SK-N-SH (cell line): Measurements from ENCODE around the gene S1PR3. TPM values are rescaled to one million over a fixed set of nuclear protein-coding genes. Genes with fewer than 3 reads are reported as not detected.

Experiments used
- CTCF ChIA-PET: fragments of 300-600, 350-600 bp; formaldehyde crosslinking; extraction: SDS; loops from one replicate; lab custom pipeline; 2021; lab: Yijun Ruan, JAX
- POLR2A ChIA-PET: fragments of 350-600 bp; sonication (Branson Sonifier 250); formaldehyde crosslinking; extraction: SDS; loops from one replicate; lab custom pipeline; 2020; ENCODE audit warnings: antibody characterized with exemption, inconsistent platforms; lab: Yijun Ruan, JAX
- DNase-seq: peaks from one replicate; pipeline ENCODE4 v3.0.0; 2012
- H2AFZ ChIP-seq: fragments of 200-600 bp; sonication (generic); 2 replicates; pipeline ENCODE4 v1.8.1; 2016; ENCODE audit warnings: antibody characterized with exemption, mild to moderate bottlenecking, low read depth
- H3F3A ChIP-seq: fragments of 200-600 bp; sonication (generic); replicated peaks from 2 replicates; pipeline ENCODE3; 2016; ENCODE audit warnings: antibody characterized with exemption, mild to moderate bottlenecking; ENCODE audit not compliant: insufficient read depth
- H3K27ac ChIP-seq, 2 experiments: fragments of 200-500 bp in 1 of 2; fragments of 200-600 bp in 1 of 2; sonication (Bioruptor generic) in 1 of 2; sonication (generic), shearing (Covaris generic) in 1 of 2; 2 replicates each; pipeline versions ENCODE4 v1.5.1 to v1.6.1; 2014 to 2016; ENCODE audit warnings: low read depth in 2 of 2, inconsistent platforms in 1 of 2, low read length in 1 of 2, mild to moderate bottlenecking in 1 of 2, mixed read lengths in 1 of 2
- H3K27me3 ChIP-seq: fragments of 200-600 bp; sonication (generic), shearing (Covaris generic); 2 replicates; pipeline ENCODE4 v1.6.1; 2016; ENCODE audit warnings: mixed run types; ENCODE audit not compliant: insufficient read depth
- H3K36me3 ChIP-seq, 2 experiments: fragments of 200-500 bp in 1 of 2; fragments of 200-600 bp in 1 of 2; sonication (Bioruptor generic) in 1 of 2; sonication (generic) in 1 of 2; replicated peaks in 1 of 2; 2 replicates each; pipeline versions ENCODE3 to v1.5.1; 2014 to 2016; ENCODE audit warnings: low read length in 1 of 2, mild to moderate bottlenecking in 1 of 2; ENCODE audit not compliant: insufficient read depth in 2 of 2, control insufficient read depth in 1 of 2
- H3K4me1 ChIP-seq, 2 experiments: fragments of 200-500 bp in 1 of 2; fragments of 200-600 bp in 1 of 2; sonication (Bioruptor generic) in 1 of 2; sonication (generic), shearing (Covaris generic) in 1 of 2; 2 replicates each; pipeline versions ENCODE4 v1.5.1 to v1.6.1; 2014 to 2016; ENCODE audit warnings: low read depth in 1 of 2, low read length in 1 of 2, mixed run types in 1 of 2; ENCODE audit not compliant: insufficient read depth in 2 of 2, control insufficient read depth in 1 of 2
- H3K4me2 ChIP-seq: fragments of 200-600 bp; sonication (generic), shearing (Covaris generic); 2 replicates; pipeline ENCODE4 v1.6.1; 2017; ENCODE audit warnings: mixed run types
- H3K4me3 ChIP-seq, 2 experiments: fragments of 200-500 bp in 1 of 2; fragments of 200-600 bp in 1 of 2; sonication (Bioruptor generic) in 1 of 2; sonication (generic), shearing (Covaris generic) in 1 of 2; 2 replicates each; pipeline versions ENCODE4 v1.5.1 to v1.8.1; 2014 to 2016; ENCODE audit warnings: low read depth in 2 of 2, inconsistent platforms in 1 of 2, low read length in 1 of 2, mild to moderate bottlenecking in 1 of 2, mixed read lengths in 1 of 2, moderate library complexity in 1 of 2
- H3K79me2 ChIP-seq: fragments of 200-600 bp; sonication (generic); 2 replicates; pipeline ENCODE4 v1.8.1; 2017; ENCODE audit warnings: mild to moderate bottlenecking; ENCODE audit not compliant: insufficient read depth
- H3K9ac ChIP-seq: fragments of 200-600 bp; sonication (generic); 2 replicates; pipeline ENCODE4 v1.6.1; 2017; ENCODE audit warnings: mixed run types
- H3K9me2 ChIP-seq: fragments of 200-600 bp; sonication (generic); 2 replicates; pipeline ENCODE4 v1.6.1; 2017; ENCODE audit warnings: mixed run types
- H3K9me3 ChIP-seq: fragments of 200-600 bp; sonication (generic); 2 replicates; pipeline ENCODE4 v1.6.1; 2017; ENCODE audit warnings: mixed run types, mild to moderate bottlenecking, moderate library complexity
- H4K20me1 ChIP-seq: fragments of 200-600 bp; sonication (generic); 2 replicates; pipeline ENCODE4 v1.6.1; 2017; ENCODE audit warnings: mild to moderate bottlenecking, mixed run types; ENCODE audit not compliant: insufficient read depth
- ELF1 ChIP-seq: IDR thresholded peaks from 2 replicates; pipeline ENCODE4 v1.4.0; 2012
- EZH2phosphoT487 ChIP-seq: fragments of 200-600 bp; sonication (generic); IDR thresholded peaks from 2 replicates; pipeline ENCODE4 v1.6.1; 2017; ENCODE audit warnings: low read depth, mixed run types, mild to moderate bottlenecking, antibody characterized with exemption, moderate library complexity, borderline replicate concordance
- GABPA ChIP-seq: IDR thresholded peaks from 2 replicates; pipeline ENCODE4 v1.4.0; 2012; ENCODE audit warnings: low read depth, mild to moderate bottlenecking
- JUND ChIP-seq: IDR thresholded peaks from 2 replicates; pipeline ENCODE4 v1.4.0; 2012
- MEF2A ChIP-seq: IDR thresholded peaks from 2 replicates; pipeline ENCODE4 v1.4.0; 2012; ENCODE audit warnings: low read depth, borderline replicate concordance
- MXI1 ChIP-seq: IDR thresholded peaks from 2 replicates; pipeline ENCODE4 v1.6.1; 2012; ENCODE audit warnings: mild to moderate bottlenecking, low read depth, low read length, improper control_type of control experiment
- NFIC ChIP-seq: IDR thresholded peaks from 2 replicates; pipeline ENCODE4 v1.4.0; 2012; ENCODE audit warnings: borderline replicate concordance
- NRF1 ChIP-seq: IDR thresholded peaks from 2 replicates; pipeline ENCODE4 v1.6.1; 2012; ENCODE audit warnings: low read depth, mild to moderate bottlenecking, low read length
- RAD21 ChIP-seq: IDR thresholded peaks from 2 replicates; pipeline ENCODE4 v1.6.1; 2012; ENCODE audit warnings: mild to moderate bottlenecking, low read length
- RFX5 ChIP-seq: IDR thresholded peaks from 2 replicates; pipeline ENCODE4 v1.6.1; 2012; ENCODE audit warnings: mild to moderate bottlenecking, improper control_type of control experiment, low read length
- RXRA ChIP-seq: IDR thresholded peaks from 2 replicates; pipeline ENCODE4 v1.4.0; 2012; ENCODE audit warnings: low read depth, mild to moderate bottlenecking, borderline replicate concordance
- SIN3A ChIP-seq: IDR thresholded peaks from 2 replicates; pipeline ENCODE4 v1.6.1; 2012; ENCODE audit warnings: low read depth, mild to moderate bottlenecking, low read length, moderate library complexity, borderline replicate concordance
- TAF1 ChIP-seq: IDR thresholded peaks from 2 replicates; pipeline ENCODE4 v1.6.1; 2012; ENCODE audit warnings: low read depth, mild to moderate bottlenecking, low read length, moderate library complexity, borderline replicate concordance
- TCF12 ChIP-seq: IDR thresholded peaks from 2 replicates; pipeline ENCODE4 v1.4.0; 2012
- TEAD4 ChIP-seq: IDR thresholded peaks from 2 replicates; pipeline ENCODE4 v1.4.0; 2012; ENCODE audit warnings: mild to moderate bottlenecking, borderline replicate concordance; ENCODE audit not compliant: insufficient read depth
- WGBS: methylation state at CpG from one replicate; pipeline ENCODE4 v1.1.6; 2017; ENCODE audit warnings: low lambda C conversion rate; 5-methylcytosine and 5-hydroxymethylcytosine counted together
- polyA plus RNA-seq, 3 experiments: library from polyadenylated mRNA; depleted of rRNA; stranded (reverse); fragments of >200 nt; gene quantifications; 2 replicates each; pipeline ENCODE4 v1.2.3, GENCODE V29; 2012
- TF ChIP-seq, protein P1 (sequence below): fragments of 150-350 bp; IDR thresholded peaks from 2 replicates; pipeline ENCODE4 v1.6.1; 2016; ENCODE audit warnings: mild to moderate bottlenecking, low read depth, low read length
- TF ChIP-seq, protein P2 (sequence below): IDR thresholded peaks from 2 replicates; pipeline ENCODE4 v1.4.0; 2012; ENCODE audit warnings: low read depth
- TF ChIP-seq, protein P3 (sequence below): fragments of 150-350 bp; IDR thresholded peaks from 2 replicates; pipeline ENCODE4 v1.6.1; 2017; ENCODE audit warnings: antibody characterized with exemption, low read length, low read depth, borderline replicate concordance
- TF ChIP-seq, protein P4 (sequence below): IDR thresholded peaks from 2 replicates; pipeline ENCODE4 v1.4.0; 2012; ENCODE audit warnings: low read depth, borderline replicate concordance
- TF ChIP-seq, protein P5 (sequence below): IDR thresholded peaks from 2 replicates; pipeline ENCODE4 v1.4.0; 2012; ENCODE audit warnings: low read depth, borderline replicate concordance

Gene S1PR3
- polyA plus RNA-seq, 1 of the 3 experiments (the other 2 are of a cell fraction), result 2.5 TPM

DNA sequence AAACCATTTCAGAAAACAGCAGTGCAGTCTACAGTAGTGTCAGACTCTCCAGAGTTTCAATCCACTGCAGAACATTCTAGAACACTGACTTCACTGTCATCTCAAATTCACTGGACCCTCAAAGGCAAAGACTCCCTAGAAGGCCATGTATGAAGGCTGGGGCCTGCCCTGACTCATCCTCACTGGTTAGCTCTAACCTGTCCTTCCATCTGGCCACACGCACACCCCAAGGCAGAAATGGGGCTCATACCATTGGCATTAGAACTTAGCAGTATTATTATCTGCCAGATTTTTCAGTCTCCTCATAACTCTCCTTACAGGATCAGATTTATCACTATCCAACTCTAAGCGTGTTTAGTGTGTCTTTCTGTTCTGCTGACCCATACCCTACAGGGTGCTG lies 20.4 kb downstream of the S1PR3 start:
- no peak overlapping the region for H3K27ac ChIP-seq
- no peaks in the 10 kb centered on the region for H3K9me2 ChIP-seq
- 91% methylated on average over 2 of the region's 2 CpGs for WGBS
- no peaks in the 10 kb centered on the region for H4K20me1 ChIP-seq
- H3K9ac ChIP-seq, result no peak overlapping the region
- H3K36me3 ChIP-seq, result peaks cover 1 to 3% of the 10 kb centered on the region in 2 experiments
- H3K4me2 ChIP-seq, result no peak overlapping the region
- H3K9me3 ChIP-seq, result no peaks in the 10 kb centered on the region
- ChIA-PET POLR2A (no interaction called here), CTCF (interaction anchor here (1.7 to 2.6 kb wide), 2 partner anchors 11 to 418 kb away, joined by 4 to 9 read pairs; no protein-coding TSS in a partner anchor)
- H3F3A ChIP-seq, result no peaks in the 10 kb centered on the region
- no peaks in the 10 kb centered on the region for H3K79me2 ChIP-seq
- H3K4me3 ChIP-seq, result no peak overlapping the region
- no peak for DNase-seq
- H3K27me3 ChIP-seq, result no peaks in the 10 kb centered on the region
- H3K4me1 ChIP-seq, result peaks cover 0 to 13% of the 10 kb centered on the region in 2 experiments; a peak in 2 of 4 replicates
- no peak overlapping the region for H2AFZ ChIP-seq
- TF ChIP-seq RFX5, result no peak
- TF ChIP-seq, protein P1, sequence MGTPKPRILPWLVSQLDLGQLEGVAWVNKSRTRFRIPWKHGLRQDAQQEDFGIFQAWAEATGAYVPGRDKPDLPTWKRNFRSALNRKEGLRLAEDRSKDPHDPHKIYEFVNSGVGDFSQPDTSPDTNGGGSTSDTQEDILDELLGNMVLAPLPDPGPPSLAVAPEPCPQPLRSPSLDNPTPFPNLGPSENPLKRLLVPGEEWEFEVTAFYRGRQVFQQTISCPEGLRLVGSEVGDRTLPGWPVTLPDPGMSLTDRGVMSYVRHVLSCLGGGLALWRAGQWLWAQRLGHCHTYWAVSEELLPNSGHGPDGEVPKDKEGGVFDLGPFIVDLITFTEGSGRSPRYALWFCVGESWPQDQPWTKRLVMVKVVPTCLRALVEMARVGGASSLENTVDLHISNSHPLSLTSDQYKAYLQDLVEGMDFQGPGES, result no peak
- TF ChIP-seq NRF1, result no peak
- no peak for TF ChIP-seq ELF1
- no peak for TF ChIP-seq RXRA
- TF ChIP-seq NFIC, result no peak
- TF ChIP-seq GABPA, result no peak
- TF ChIP-seq RAD21, result no peak
- no peak for TF ChIP-seq MEF2A

DNA sequence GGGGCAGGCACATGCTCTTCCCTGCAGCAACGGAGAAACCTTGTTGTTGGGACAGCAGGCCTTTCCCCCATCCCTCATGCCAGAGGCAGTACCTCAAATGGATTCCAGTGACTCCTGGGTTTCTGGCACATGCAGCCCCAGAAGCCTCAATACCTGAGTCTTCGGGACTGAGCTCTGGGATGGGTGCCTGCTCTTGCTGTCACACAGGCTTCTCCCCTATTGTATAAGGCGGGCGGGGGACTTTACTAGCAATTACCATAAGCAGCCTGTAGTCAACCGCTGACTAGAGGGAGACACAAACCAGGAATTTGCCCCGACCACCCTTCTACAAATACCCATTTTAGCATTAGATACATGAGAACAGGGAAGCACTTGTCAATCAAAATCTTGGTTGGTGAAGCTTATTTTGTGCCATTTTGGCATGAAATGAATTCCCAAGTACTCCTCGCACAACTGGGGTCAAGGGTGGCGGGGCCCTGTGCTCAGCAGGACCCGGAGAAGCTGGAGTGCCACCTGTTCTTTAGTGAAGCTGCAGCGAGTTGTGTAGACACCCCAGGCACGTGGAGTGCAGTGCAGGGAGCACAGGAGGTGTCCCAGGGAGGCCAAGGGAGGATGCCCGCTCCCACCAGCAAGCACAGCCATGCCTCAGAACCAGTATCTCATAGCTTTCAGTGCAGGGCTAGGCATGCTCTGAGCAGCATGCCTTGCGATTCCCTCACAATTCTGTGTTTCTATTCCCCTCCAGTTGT lies 21.2 kb downstream of the S1PR3 start:
- H3K27me3 ChIP-seq, result no peaks in the 10 kb centered on the region
- no peak for DNase-seq
- ChIA-PET POLR2A (no interaction called here), CTCF (interaction anchor here (2.6 kb wide), 1 partner anchor 12 kb away, joined by 9 read pairs; no protein-coding TSS in a partner anchor)
- H3K79me2 ChIP-seq, result no peaks in the 10 kb centered on the region
- H3K36me3 ChIP-seq, result peaks cover 3 to 4% of the 10 kb centered on the region in 2 experiments
- WGBS, result 94% methylated on average over 5 of the region's 13 CpGs
- H3K27ac ChIP-seq, result no peak overlapping the region; a peak in 1 of 4 replicates
- no peaks in the 10 kb centered on the region for H3K9me3 ChIP-seq
- H3K4me2 ChIP-seq, result no peak overlapping the region
- H2AFZ ChIP-seq, result no peak overlapping the region
- no peak overlapping the region for H3K9ac ChIP-seq
- H3K4me3 ChIP-seq, result no peak overlapping the region
- peaks cover 0 to 13% of the 10 kb centered on the region in 2 experiments; a peak in 2 of 4 replicates for H3K4me1 ChIP-seq
- H3K9me2 ChIP-seq, result no peaks in the 10 kb centered on the region
- no peaks in the 10 kb centered on the region for H4K20me1 ChIP-seq
- H3F3A ChIP-seq, result no peaks in the 10 kb centered on the region
- TF ChIP-seq NFIC, result no peak
- no peak for TF ChIP-seq SIN3A
- no peak for TF ChIP-seq JUND
- TF ChIP-seq, protein P2, sequence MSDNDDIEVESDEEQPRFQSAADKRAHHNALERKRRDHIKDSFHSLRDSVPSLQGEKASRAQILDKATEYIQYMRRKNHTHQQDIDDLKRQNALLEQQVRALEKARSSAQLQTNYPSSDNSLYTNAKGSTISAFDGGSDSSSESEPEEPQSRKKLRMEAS, result no peak
- TF ChIP-seq, protein P3, sequence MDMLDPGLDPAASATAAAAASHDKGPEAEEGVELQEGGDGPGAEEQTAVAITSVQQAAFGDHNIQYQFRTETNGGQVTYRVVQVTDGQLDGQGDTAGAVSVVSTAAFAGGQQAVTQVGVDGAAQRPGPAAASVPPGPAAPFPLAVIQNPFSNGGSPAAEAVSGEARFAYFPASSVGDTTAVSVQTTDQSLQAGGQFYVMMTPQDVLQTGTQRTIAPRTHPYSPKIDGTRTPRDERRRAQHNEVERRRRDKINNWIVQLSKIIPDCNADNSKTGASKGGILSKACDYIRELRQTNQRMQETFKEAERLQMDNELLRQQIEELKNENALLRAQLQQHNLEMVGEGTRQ, result no peak
- no peak for TF ChIP-seq RXRA
- no peak for TF ChIP-seq RAD21
- TF ChIP-seq TEAD4, result no peak
- TF ChIP-seq TAF1, result no peak
- no peak for TF ChIP-seq EZH2phosphoT487
- TF ChIP-seq, protein P4, sequence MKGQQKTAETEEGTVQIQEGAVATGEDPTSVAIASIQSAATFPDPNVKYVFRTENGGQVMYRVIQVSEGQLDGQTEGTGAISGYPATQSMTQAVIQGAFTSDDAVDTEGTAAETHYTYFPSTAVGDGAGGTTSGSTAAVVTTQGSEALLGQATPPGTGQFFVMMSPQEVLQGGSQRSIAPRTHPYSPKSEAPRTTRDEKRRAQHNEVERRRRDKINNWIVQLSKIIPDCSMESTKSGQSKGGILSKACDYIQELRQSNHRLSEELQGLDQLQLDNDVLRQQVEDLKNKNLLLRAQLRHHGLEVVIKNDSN, result no peak
- TF ChIP-seq RFX5, result no peak
- TF ChIP-seq ELF1, result no peak
- no peak for TF ChIP-seq MXI1
- TF ChIP-seq, protein P5, sequence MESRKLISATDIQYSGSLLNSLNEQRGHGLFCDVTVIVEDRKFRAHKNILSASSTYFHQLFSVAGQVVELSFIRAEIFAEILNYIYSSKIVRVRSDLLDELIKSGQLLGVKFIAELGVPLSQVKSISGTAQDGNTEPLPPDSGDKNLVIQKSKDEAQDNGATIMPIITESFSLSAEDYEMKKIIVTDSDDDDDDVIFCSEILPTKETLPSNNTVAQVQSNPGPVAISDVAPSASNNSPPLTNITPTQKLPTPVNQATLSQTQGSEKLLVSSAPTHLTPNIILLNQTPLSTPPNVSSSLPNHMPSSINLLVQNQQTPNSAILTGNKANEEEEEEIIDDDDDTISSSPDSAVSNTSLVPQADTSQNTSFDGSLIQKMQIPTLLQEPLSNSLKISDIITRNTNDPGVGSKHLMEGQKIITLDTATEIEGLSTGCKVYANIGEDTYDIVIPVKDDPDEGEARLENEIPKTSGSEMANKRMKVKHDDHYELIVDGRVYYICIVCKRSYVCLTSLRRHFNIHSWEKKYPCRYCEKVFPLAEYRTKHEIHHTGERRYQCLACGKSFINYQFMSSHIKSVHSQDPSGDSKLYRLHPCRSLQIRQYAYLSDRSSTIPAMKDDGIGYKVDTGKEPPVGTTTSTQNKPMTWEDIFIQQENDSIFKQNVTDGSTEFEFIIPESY, result no peak
- no peak for TF ChIP-seq TCF12
- TF ChIP-seq GABPA, result no peak
